ENCODE results near the gene OR13C8. TPM values are rescaled to one million over a fixed set of nuclear protein-coding genes. Genes with fewer than 3 reads are reported as not detected.

Gene OR13C8
- total and polyA plus RNA-seq, 4 donors, result not detected

GRCh38 chr9:104611213-104611612 lies 42.2 kb downstream of the OR13C8 start:
- Histone ChIP-seq H3K9me3 (ENCODE audit: control insufficient read depth in 4 of 4, low read length in 3 of 4) (no peaks in the 10 kb centered on the region), H3K4me1 (ENCODE audit: control insufficient read depth in 4 of 4, insufficient read depth in 4 of 4, low read length in 3 of 4) (no peaks in the 10 kb centered on the region), H3K4me3 (ENCODE audit: low read depth in 1 of 3, low read length in 3 of 3) (no peak overlapping the region), H3K36me3 (ENCODE audit: control insufficient read depth in 4 of 4, insufficient read depth in 3 of 4, low read depth in 1 of 4, low read length in 3 of 4) (no peaks in the 10 kb centered on the region), H3K27ac (ENCODE audit: low read depth in 1 of 2, low read length in 2 of 2) (no peak overlapping the region), H3K27me3 (ENCODE audit: control insufficient read depth in 4 of 4, insufficient read depth in 4 of 4, low read length in 3 of 4) (no peaks in the 10 kb centered on the region), H3K9ac (ENCODE audit: low read depth in 1 of 2, low read length in 2 of 2) (no peak overlapping the region)
- TF ChIP-seq CTCF (IDR thresholded peaks at IDR 0.05; ENCODE audit: low read depth, low read length, missing input control), result no peak
- TF ChIP-seq GABPA (IDR thresholded peaks at IDR 0.05 in 1 of 2, conservative IDR thresholded peaks at IDR 0.05 in 1 of 2), result no peak
- DNase-seq (ENCODE audit: low spot score), result no peak
- 78% methylated on average over 2 of the region's 2 CpGs for WGBS

- no peak for DNase-seq (ENCODE audit: low spot score)
- no peak overlapping the region for H3K4me3 ChIP-seq (ENCODE audit: low read depth in 1 of 3, low read length in 3 of 3)
- no peaks in the 10 kb centered on the region for H3K36me3 ChIP-seq (ENCODE audit: control insufficient read depth in 4 of 4, insufficient read depth in 3 of 4, low read depth in 1 of 4, low read length in 3 of 4)
- no peaks in the 10 kb centered on the region for H3K27me3 ChIP-seq (ENCODE audit: control insufficient read depth in 4 of 4, insufficient read depth in 4 of 4, low read length in 3 of 4)
- TF ChIP-seq REST (IDR thresholded peaks at IDR 0.05), result no peak
- TF ChIP-seq MAX (IDR thresholded peaks at IDR 0.05), result no peak
- no peak for TF ChIP-seq YY1 (IDR thresholded peaks at IDR 0.05)
- no peak for TF ChIP-seq TAF1 (conservative IDR thresholded peaks at IDR 0.05)
- TF ChIP-seq FOXA2 (IDR thresholded peaks at IDR 0.05), result no peak
- TF ChIP-seq SP1 (IDR thresholded peaks at IDR 0.05), result no peak
- H3K9ac ChIP-seq (ENCODE audit: low read depth in 1 of 2, low read length in 2 of 2), result no peak overlapping the region
- no peaks in the 10 kb centered on the region for H3K4me1 ChIP-seq (ENCODE audit: control insufficient read depth in 4 of 4, insufficient read depth in 4 of 4, low read length in 3 of 4)
- H3K27ac ChIP-seq (ENCODE audit: low read depth in 1 of 2, low read length in 2 of 2), result no peak overlapping the region
- H3K9me3 ChIP-seq (ENCODE audit: control insufficient read depth in 4 of 4, low read length in 3 of 4), result no peaks in the 10 kb centered on the region
Measured at GRCh38 chr9:104617418-104617817, 48.5 kb downstream of the OR13C8 start.

- no peaks in the 10 kb centered on the region for H3K9me3 ChIP-seq (ENCODE audit: control insufficient read depth in 4 of 4, low read length in 3 of 4)
- no peak for TF ChIP-seq GABPA (IDR thresholded peaks at IDR 0.05 in 1 of 2, conservative IDR thresholded peaks at IDR 0.05 in 1 of 2)
- TF ChIP-seq RAD21 (IDR thresholded peaks at IDR 0.05), result no peak
- no peak for TF ChIP-seq ATF3 (IDR thresholded peaks at IDR 0.05)
- no peak for TF ChIP-seq MAX (IDR thresholded peaks at IDR 0.05)
- no peak for TF ChIP-seq TAF1 (conservative IDR thresholded peaks at IDR 0.05)
- no peaks in the 10 kb centered on the region for H3K4me1 ChIP-seq (ENCODE audit: control insufficient read depth in 4 of 4, insufficient read depth in 4 of 4, low read length in 3 of 4)
- no peak within 1 kb of the TSS for H3K27ac ChIP-seq (ENCODE audit: low read depth in 1 of 2, low read length in 2 of 2)
- WGBS, result 72% methylated on average over 2 of the region's 2 CpGs
- no peak for DNase-seq (ENCODE audit: low spot score)
- H3K27me3 ChIP-seq (ENCODE audit: control insufficient read depth in 4 of 4, insufficient read depth in 4 of 4, low read length in 3 of 4), result no peaks in the 10 kb centered on the region
- H3K36me3 ChIP-seq (ENCODE audit: control insufficient read depth in 4 of 4, insufficient read depth in 3 of 4, low read depth in 1 of 4, low read length in 3 of 4), result no peaks in the 10 kb centered on the region
- H3K9ac ChIP-seq (ENCODE audit: low read depth in 1 of 2, low read length in 2 of 2), result no peak within 1 kb of the TSS
- no peak within 1 kb of the TSS for H3K4me3 ChIP-seq (ENCODE audit: low read depth in 1 of 3, low read length in 3 of 3)
Measured at GRCh38 chr9:104618104-104618503, 49.1 kb downstream of the OR13C8 start, which contains the start of gene OR13C9. Gene OR13C9 (minus strand): TSS chr9:104618204. CDS start chr9:104618204, 0 bp downstream.

Other genes starting within 250 kb of the OR13C8 start
- gene OR13F1, start 64.9 kb upstream of the OR13C8 start, total RNA-seq, result not detected
- gene OR13F1, start 64.9 kb upstream of the OR13C8 start, polyA plus RNA-seq, result not detected
- gene OR13C4, start 42.0 kb upstream of the OR13C8 start, total RNA-seq, result under 1 TPM; 0.14 to 0.17 TPM
- gene OR13C4, start 42.0 kb upstream of the OR13C8 start, polyA plus RNA-seq, result not detected
- under 1 TPM in 1 of 2 donors, not detected in 1; 0.17 TPM for gene OR13C3, start 32.3 kb upstream of the OR13C8 start, total RNA-seq
- not detected for gene OR13C3, start 32.3 kb upstream of the OR13C8 start, polyA plus RNA-seq
- gene OR13C5, start 30.2 kb downstream of the OR13C8 start, total RNA-seq, result not detected
- gene OR13C5, start 30.2 kb downstream of the OR13C8 start, polyA plus RNA-seq, result not detected
- gene OR13C2, start 36.5 kb downstream of the OR13C8 start, total RNA-seq, result not detected
- gene OR13C2, start 36.5 kb downstream of the OR13C8 start, polyA plus RNA-seq, result not detected
- under 1 TPM in 1 of 2 donors, not detected in 1; 0.25 TPM for gene OR13C9, start 49.0 kb downstream of the OR13C8 start, total RNA-seq
- not detected for gene OR13C9, start 49.0 kb downstream of the OR13C8 start, polyA plus RNA-seq
- not detected for gene OR13D1, start 125.3 kb downstream of the OR13C8 start, total RNA-seq
- gene OR13D1, start 125.3 kb downstream of the OR13C8 start, polyA plus RNA-seq, result not detected
- 10 to 100 TPM; 18.7 to 41.2 TPM for gene NIPSNAP3A, start 178.5 kb downstream of the OR13C8 start, total RNA-seq
- 10 to 100 TPM; 28.0 to 36.2 TPM for gene NIPSNAP3A, start 178.5 kb downstream of the OR13C8 start, polyA plus RNA-seq
- 1 to 10 TPM; 1.3 to 2.1 TPM for gene NIPSNAP3B, start 195.0 kb downstream of the OR13C8 start, total RNA-seq
- under 1 TPM; 0.62 to 0.76 TPM for gene NIPSNAP3B, start 195.0 kb downstream of the OR13C8 start, polyA plus RNA-seq